Ammon's horn (tissue), 1 donor: ENCODE results near the gene ONECUT1.

Experiments
- DNase-seq: peaks from one replicate; pipeline ENCODE4 v3.0.0-alpha.2; 2016; ENCODE audit warnings: low spot score

The ONECUT1 gene

GRCh38 chr15:52782514-52782913, 7.6 kb downstream of the ONECUT1 start:
- no peak for DNase-seq

GRCh38 chr15:52780172-52780980, 9.8 kb downstream of the ONECUT1 start:
- peak; percentile 72 for DNase-seq

- no peak for DNase-seq
Measured at GRCh38 chr15:52778457-52778856, 11.7 kb downstream of the ONECUT1 start.

- no peak for DNase-seq
Measured at GRCh38 chr15:52772766-52773165, 17.4 kb downstream of the ONECUT1 start.

- DNase-seq: no peak
Measured at GRCh38 chr15:52765785-52766184, 24.4 kb downstream of the ONECUT1 start.

GRCh38 chr15:52764731-52765130, 25.4 kb downstream of the ONECUT1 start:
- DNase-seq: no peak

GRCh38 chr15:52762621-52763020, 27.5 kb downstream of the ONECUT1 start:
- DNase-seq: no peak

GRCh38 chr15:52760562-52760961, 29.6 kb downstream of the ONECUT1 start:
- DNase-seq: no peak

- DNase-seq: no peak
Measured at GRCh38 chr15:52759969-52760368, 30.2 kb downstream of the ONECUT1 start.

GRCh38 chr15:52757496-52757895, 32.6 kb downstream of the ONECUT1 start:
- no peak for DNase-seq

- no peak for DNase-seq
Measured at GRCh38 chr15:52751522-52751921, 38.6 kb downstream of the ONECUT1 start.

GRCh38 chr15:52749258-52749657, 40.9 kb downstream of the ONECUT1 start:
- DNase-seq: no peak

GRCh38 chr15:52746162-52746757, 43.9 kb downstream of the ONECUT1 start:
- no peak for DNase-seq

GRCh38 chr15:52745326-52746161, 44.6 kb downstream of the ONECUT1 start:
- no peak for DNase-seq

GRCh38 chr15:52738311-52738710, 51.8 kb downstream of the ONECUT1 start:
- DNase-seq: no peak

GRCh38 chr15:52737720-52738119, 52.4 kb downstream of the ONECUT1 start:
- no peak for DNase-seq

- DNase-seq: peak; percentile 76
Measured at GRCh38 chr15:52735231-52736089, 54.7 kb downstream of the ONECUT1 start.

- DNase-seq: no peak
Measured at GRCh38 chr15:52734329-52734728, 55.8 kb downstream of the ONECUT1 start.

GRCh38 chr15:52733696-52734255, 56.4 kb downstream of the ONECUT1 start:
- no peak for DNase-seq

GRCh38 chr15:52733088-52733487, 57.0 kb downstream of the ONECUT1 start:
- DNase-seq: no peak

GRCh38 chr15:52732551-52732950, 57.6 kb downstream of the ONECUT1 start:
- DNase-seq: no peak
